NCI-H1105 (cell line): ENCODE measurements around the gene SPC24.
"Not testable (repeated sequence)": the region's sequence is repeated elsewhere in the genome, so short reads cannot be mapped to it uniquely, and the experiment has no call there.

Experiments
- DNase-seq: peaks from one replicate; lab custom pipeline; 2025; lab: John Stamatoyannopoulos, UW

The SPC24 gene

GRCh38 chr19:11191934-11192333, 36.4 kb upstream of the SPC24 start:
- DNase-seq: no peak

- DNase-seq: no peak
These were observed 35.7 kb upstream of the SPC24 start for GRCh38 chr19:11191273-11191755.

GRCh38 chr19:11190501-11190900, 34.9 kb upstream of the SPC24 start:
- DNase-seq: no peak

- DNase-seq: no peak
These were observed 31.9 kb upstream of the SPC24 start for GRCh38 chr19:11187441-11187840.

- no peak for DNase-seq
These were observed 27.4 kb upstream of the SPC24 start for GRCh38 chr19:11182994-11183393.

- no peak for DNase-seq
These were observed 25.9 kb upstream of the SPC24 start for GRCh38 chr19:11181488-11181887.

GRCh38 chr19:11180975-11181374, 25.4 kb upstream of the SPC24 start:
- not testable (repeated sequence) for DNase-seq

- no peak for DNase-seq
These were observed 24.8 kb upstream of the SPC24 start for GRCh38 chr19:11180346-11180745.

GRCh38 chr19:11179716-11180297, 24.2 kb upstream of the SPC24 start:
- no peak for DNase-seq

GRCh38 chr19:11179145-11179465, 23.5 kb upstream of the SPC24 start:
- not testable (repeated sequence) for DNase-seq

GRCh38 chr19:11177592-11177991, 22.0 kb upstream of the SPC24 start:
- no peak for DNase-seq

- DNase-seq: no peak
These were observed 21.0 kb upstream of the SPC24 start for GRCh38 chr19:11176466-11177193.

- no peak for DNase-seq
These were observed 20.3 kb upstream of the SPC24 start for GRCh38 chr19:11175920-11176319.

GRCh38 chr19:11174336-11174735, 18.8 kb upstream of the SPC24 start:
- DNase-seq: no peak

- no peak for DNase-seq
These were observed 18.1 kb upstream of the SPC24 start for GRCh38 chr19:11173516-11174155.

- DNase-seq: no peak
These were observed 17.0 kb upstream of the SPC24 start for GRCh38 chr19:11172576-11172975.

GRCh38 chr19:11171144-11171543, 15.6 kb upstream of the SPC24 start:
- no peak for DNase-seq

- no peak for DNase-seq
These were observed 14.5 kb upstream of the SPC24 start for GRCh38 chr19:11169896-11170678.

GRCh38 chr19:11168568-11168967, 13.0 kb upstream of the SPC24 start:
- DNase-seq: no peak

- DNase-seq: no peak
These were observed 10.9 kb upstream of the SPC24 start for GRCh38 chr19:11166281-11167142.

GRCh38 chr19:11165486-11166030, 10.0 kb upstream of the SPC24 start:
- no peak for DNase-seq
